Smooth muscle cell of bladder (primary cell): ENCODE data around the gene MMP26. TPM values are rescaled to one million over a fixed set of nuclear protein-coding genes. Genes with fewer than 3 reads are reported as not detected.

Experiments used
- total RNA-seq: library from RNA; depleted of rRNA; stranded (reverse); fragments of >200 nt; gene quantifications from 2 replicates; pipeline ENCODE4 v1.2.3, GENCODE V29; 2014

The MMP26 gene
- not detected in 2 replicates for total RNA-seq

DNA sequence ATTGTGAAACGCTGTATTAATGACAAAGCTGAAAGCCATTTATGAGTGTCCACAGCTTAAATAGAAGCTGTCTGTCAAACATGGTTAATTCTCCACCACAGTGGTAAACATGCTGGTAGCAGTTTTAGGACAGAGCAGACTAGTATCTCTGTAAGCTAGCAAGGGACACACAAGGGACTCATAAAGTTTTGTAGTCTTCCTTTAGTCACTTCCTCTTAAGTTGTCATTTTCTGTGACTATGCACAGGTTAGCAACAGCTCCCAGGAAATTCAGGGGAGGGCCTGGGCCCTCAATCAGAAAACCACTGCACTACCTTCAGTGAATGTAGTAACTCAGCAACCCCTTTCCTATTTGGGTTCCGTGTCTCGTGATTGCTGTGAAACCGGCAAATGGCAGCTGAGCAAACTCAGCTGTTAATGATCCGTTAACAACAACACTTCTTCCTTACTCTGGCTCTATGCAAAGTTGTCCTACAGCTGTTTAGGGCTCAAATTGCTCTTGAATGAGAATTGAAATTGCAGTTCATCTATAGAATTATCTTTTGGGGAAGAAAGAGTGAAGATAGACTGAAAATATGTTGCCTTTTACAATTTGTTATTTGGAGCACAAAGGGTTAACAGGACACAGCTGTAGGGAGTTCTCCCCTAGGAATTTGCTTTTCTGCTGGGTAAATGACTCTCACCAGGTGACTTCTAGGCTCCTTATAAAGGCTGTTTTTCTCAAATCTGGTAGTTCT is at the start of gene MMP26:
MMP26 (plus strand) TSS at position 731 of the 736 bp plus-strand sequence.

DNA sequence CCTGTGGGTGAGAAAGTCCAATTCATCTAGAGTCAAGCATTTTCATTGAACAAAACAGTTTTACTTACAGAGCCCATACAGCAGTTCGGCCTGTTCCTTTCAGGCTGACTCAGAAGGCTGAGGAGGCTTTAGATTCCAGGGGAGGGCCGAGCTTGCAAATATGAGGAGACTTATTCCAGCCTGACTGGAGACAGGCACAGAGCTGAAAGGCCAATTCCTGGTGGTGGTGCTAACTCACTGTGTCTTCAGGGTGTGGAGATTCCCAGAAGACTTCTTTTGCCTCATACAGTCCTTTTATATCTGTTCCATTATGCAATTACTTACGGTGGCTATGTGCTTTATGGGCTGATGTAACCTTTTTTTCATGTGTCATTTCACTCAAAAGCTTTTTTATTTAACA is 7.0 kb upstream of the MMP26 start, which contains the start of gene OR51E2:
OR51E2 (minus strand) TSS at position 269 of the 400 bp plus-strand sequence. CDS start 15,142 bp downstream, outside the sequence.

Other genes with a start within 250 kb of the MMP26 start
- gene OR52K1, start 222.1 kb upstream of the MMP26 start, total RNA-seq: under 0.01 TPM in 1 of 2 replicates, not detected in the other
- gene OR52M1, start 159.6 kb upstream of the MMP26 start, total RNA-seq: not detected in 2 replicates
- not detected in 2 replicates for gene OR52I2, start 123.0 kb upstream of the MMP26 start, total RNA-seq
- not detected in 2 replicates for gene OR52I1, start 110.7 kb upstream of the MMP26 start, total RNA-seq
- gene TRIM68, start 96.6 kb upstream of the MMP26 start, total RNA-seq: 6.0 and 7.5 TPM in 2 replicates
- not detected in 2 replicates for gene OR51D1, start 67.3 kb upstream of the MMP26 start, total RNA-seq
- gene OR51E1, start 60.8 kb upstream of the MMP26 start, total RNA-seq: 0.09 TPM in 1 of 2 replicates, not detected in the other
- gene OR51E2, start 6.9 kb upstream of the MMP26 start, total RNA-seq: 0.09 TPM in 1 of 2 replicates, not detected in the other
- gene OR51F1, start 65.2 kb downstream of the MMP26 start, total RNA-seq: not detected in 2 replicates
- not detected in 2 replicates for gene OR52R1, start 99.6 kb downstream of the MMP26 start, total RNA-seq
- gene OR51F2, start 116.5 kb downstream of the MMP26 start, total RNA-seq: not detected in 2 replicates
- gene OR51S1, start 144.4 kb downstream of the MMP26 start, total RNA-seq: not detected in 2 replicates
- not detected in 2 replicates for gene OR51T1, start 177.1 kb downstream of the MMP26 start, total RNA-seq
- gene OR51A7, start 199.0 kb downstream of the MMP26 start, total RNA-seq: not detected in 2 replicates
- not detected in 2 replicates for gene OR51G2, start 214.6 kb downstream of the MMP26 start, total RNA-seq
- not detected in 2 replicates for gene OR51G1, start 219.6 kb downstream of the MMP26 start, total RNA-seq
- not detected in 2 replicates for gene OR51A4, start 242.8 kb downstream of the MMP26 start, total RNA-seq